ENCODE results near the gene TPK1. TPM values are rescaled to one million over a fixed set of nuclear protein-coding genes. Genes with fewer than 3 reads are reported as not detected.
"Not testable (repeated sequence)": the region's sequence is repeated elsewhere in the genome, so short reads cannot be mapped to it uniquely, and the experiment has no call there.

The TPK1 gene
- total RNA-seq, 1 experiment from 2014 or later, result 3.5 TPM

GRCh38 chr7:144762853-144763252, 73.0 kb downstream of the TPK1 start:
- no peaks in the 10 kb centered on the region for H3K27me3 ChIP-seq
- H3K36me3 ChIP-seq, result no peaks in the 10 kb centered on the region
- no peaks in the 10 kb centered on the region for H3K9me3 ChIP-seq
- no peak for DNase-seq
- H3K4me3 ChIP-seq, result no peak overlapping the region

GRCh38 chr7:144761493-144761892, 74.4 kb downstream of the TPK1 start:
- Histone ChIP-seq H3K27me3 (no peaks in the 10 kb centered on the region), H3K36me3 (no peaks in the 10 kb centered on the region), H3K9me3 (no peaks in the 10 kb centered on the region), H3K4me3 (no peak overlapping the region)
- DNase-seq, result no peak

GRCh38 chr7:144759653-144760052, 76.2 kb downstream of the TPK1 start:
- no peaks in the 10 kb centered on the region for H3K9me3 ChIP-seq
- H3K4me3 ChIP-seq, result no peak overlapping the region
- no peaks in the 10 kb centered on the region for H3K36me3 ChIP-seq
- no peaks in the 10 kb centered on the region for H3K27me3 ChIP-seq
- DNase-seq, result no peak

- Histone ChIP-seq H3K36me3 (no peaks in the 10 kb centered on the region), H3K9me3 (no peaks in the 10 kb centered on the region), H3K4me3 (no peak overlapping the region), H3K27me3 (no peaks in the 10 kb centered on the region)
- no peak for DNase-seq
These were observed 87.9 kb downstream of the TPK1 start for GRCh38 chr7:144747936-144748335.

- H3K4me3 ChIP-seq, result no peak overlapping the region
- no peak for DNase-seq
- no peaks in the 10 kb centered on the region for H3K27me3 ChIP-seq
- no peaks in the 10 kb centered on the region for H3K36me3 ChIP-seq
- H3K9me3 ChIP-seq, result no peaks in the 10 kb centered on the region
These were observed 97.0 kb downstream of the TPK1 start for GRCh38 chr7:144738708-144739314.

- no peak for DNase-seq
- Histone ChIP-seq H3K9me3 (no peaks in the 10 kb centered on the region), H3K36me3 (no peaks in the 10 kb centered on the region)
These were observed 97.7 kb downstream of the TPK1 start for GRCh38 chr7:144738146-144738545.

GRCh38 chr7:144736880-144737493, 98.9 kb downstream of the TPK1 start:
- Histone ChIP-seq H3K4me3 (no peak overlapping the region), H3K9me3 (no peaks in the 10 kb centered on the region), H3K27me3 (no peaks in the 10 kb centered on the region), H3K36me3 (no peaks in the 10 kb centered on the region)
- no peak for DNase-seq

More at GRCh38 chr7:144738146-144738545, 97.7 kb downstream of the TPK1 start:
- Histone ChIP-seq H3K27me3 (no peaks in the 10 kb centered on the region), H3K4me3 (no peak overlapping the region)

- Histone ChIP-seq H3K9me3 (no peaks in the 10 kb centered on the region), H3K27me3 (no peaks in the 10 kb centered on the region), H3K4me3 (no peak overlapping the region), H3K36me3 (no peaks in the 10 kb centered on the region)
- no peak for DNase-seq
These were observed 100.2 kb downstream of the TPK1 start for GRCh38 chr7:144735505-144736276.

- H3K4me3 ChIP-seq, result no peak overlapping the region
- no peaks in the 10 kb centered on the region for H3K27me3 ChIP-seq
- no peaks in the 10 kb centered on the region for H3K36me3 ChIP-seq
- DNase-seq, result no peak
- H3K9me3 ChIP-seq, result no peaks in the 10 kb centered on the region
These were observed 104.0 kb downstream of the TPK1 start for GRCh38 chr7:144731661-144732351.

GRCh38 chr7:144730224-144730623, 105.6 kb downstream of the TPK1 start:
- no peaks in the 10 kb centered on the region for H3K9me3 ChIP-seq
- H3K36me3 ChIP-seq, result no peaks in the 10 kb centered on the region
- H3K27me3 ChIP-seq, result no peaks in the 10 kb centered on the region
- H3K4me3 ChIP-seq, result no peak overlapping the region
- no peak for DNase-seq

- H3K27me3 ChIP-seq, result no peaks in the 10 kb centered on the region
- no peak overlapping the region for H3K4me3 ChIP-seq
- H3K9me3 ChIP-seq, result no peaks in the 10 kb centered on the region
- no peaks in the 10 kb centered on the region for H3K36me3 ChIP-seq
- DNase-seq, result no peak
These were observed 106.6 kb downstream of the TPK1 start for GRCh38 chr7:144729226-144729625.

GRCh38 chr7:144728551-144728950, 107.3 kb downstream of the TPK1 start:
- no peak overlapping the region for H3K4me3 ChIP-seq
- no peaks in the 10 kb centered on the region for H3K9me3 ChIP-seq
- no peak for DNase-seq
- no peaks in the 10 kb centered on the region for H3K27me3 ChIP-seq
- H3K36me3 ChIP-seq, result no peaks in the 10 kb centered on the region

- not testable (repeated sequence) for H3K36me3 ChIP-seq, DNase-seq, H3K9me3 ChIP-seq, H3K27me3 ChIP-seq, H3K4me3 ChIP-seq
These were observed 109.0 kb downstream of the TPK1 start for GRCh38 chr7:144726840-144727239.

- H3K27me3 ChIP-seq, result no peaks in the 10 kb centered on the region
- DNase-seq, result no peak
- H3K36me3 ChIP-seq, result no peaks in the 10 kb centered on the region
- no peak overlapping the region for H3K4me3 ChIP-seq
- no peaks in the 10 kb centered on the region for H3K9me3 ChIP-seq
These were observed 110.8 kb downstream of the TPK1 start for GRCh38 chr7:144725070-144725469.

- Histone ChIP-seq H3K36me3 (no peaks in the 10 kb centered on the region), H3K27me3 (no peaks in the 10 kb centered on the region)
These were observed 112.6 kb downstream of the TPK1 start for GRCh38 chr7:144723301-144723700.

GRCh38 chr7:144720710-144721109, 115.1 kb downstream of the TPK1 start:
- Histone ChIP-seq H3K36me3 (no peaks in the 10 kb centered on the region), H3K4me3 (no peak overlapping the region), H3K9me3 (no peaks in the 10 kb centered on the region), H3K27me3 (no peaks in the 10 kb centered on the region)
- no peak for DNase-seq

More at GRCh38 chr7:144723301-144723700, 112.6 kb downstream of the TPK1 start:
- no peak for DNase-seq
- Histone ChIP-seq H3K4me3 (no peak overlapping the region), H3K9me3 (no peaks in the 10 kb centered on the region)

- H3K27me3 ChIP-seq, result no peaks in the 10 kb centered on the region
- no peak for DNase-seq
These were observed 115.7 kb downstream of the TPK1 start for GRCh38 chr7:144720149-144720548.

More at GRCh38 chr7:144720149-144720548, 115.7 kb downstream of the TPK1 start:
- H3K4me3 ChIP-seq, result no peak overlapping the region
- no peaks in the 10 kb centered on the region for H3K36me3 ChIP-seq
- no peaks in the 10 kb centered on the region for H3K9me3 ChIP-seq

Measured in MG63 (cell line).